Loucy (cell line): ENCODE measurements around the gene NIN.

Experiments
- EZH2phosphoT487 ChIP-seq: fragments of 200-600 bp; IDR thresholded peaks from 2 replicates; pipeline ENCODE4 v1.6.1; 2018; ENCODE audit warnings: antibody characterized with exemption, mild to moderate bottlenecking, moderate library complexity, borderline replicate concordance
- TF ChIP-seq, protein P1 (sequence below): fragments of 200-600 bp; sonication (generic); conservative IDR thresholded peaks from 2 replicates; pipeline ENCODE4 v1.5.1; 2014; ENCODE audit warnings: mild to moderate bottlenecking, antibody characterized with exemption, low read length

DNA sequence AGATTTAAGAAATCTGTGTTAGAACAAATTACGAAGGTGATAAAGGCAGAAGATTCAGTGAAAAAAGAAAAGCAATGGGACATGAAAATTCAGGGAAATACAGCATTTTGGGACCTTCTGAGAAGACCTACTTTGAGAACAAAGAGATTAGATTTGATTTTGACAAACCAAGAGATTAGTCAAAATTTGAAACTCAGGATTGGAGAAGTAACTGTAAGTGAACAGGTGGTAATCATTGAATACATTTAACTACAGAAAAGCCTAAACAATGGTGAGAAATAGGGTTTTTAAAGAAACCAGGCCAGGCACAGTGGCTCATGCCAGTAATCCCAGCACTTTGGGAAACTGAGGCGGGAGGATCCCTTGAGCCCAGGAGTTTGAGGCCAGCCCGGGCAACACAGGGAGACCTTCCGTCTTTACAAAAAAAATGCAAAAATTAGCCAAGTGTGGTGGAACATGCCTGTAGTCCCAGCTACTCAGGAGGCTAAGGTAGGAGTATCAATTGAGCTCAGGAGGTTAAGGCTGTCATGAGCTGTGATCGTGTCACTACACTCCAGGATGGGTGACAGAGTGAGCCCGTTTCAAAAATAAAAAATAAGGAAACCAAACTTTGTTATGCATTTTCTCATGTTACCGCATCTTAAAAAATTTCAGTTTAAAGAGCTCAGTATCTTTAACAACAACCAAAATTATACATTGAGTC is 154.0 kb downstream of the NIN start:
- TF ChIP-seq, protein P1, sequence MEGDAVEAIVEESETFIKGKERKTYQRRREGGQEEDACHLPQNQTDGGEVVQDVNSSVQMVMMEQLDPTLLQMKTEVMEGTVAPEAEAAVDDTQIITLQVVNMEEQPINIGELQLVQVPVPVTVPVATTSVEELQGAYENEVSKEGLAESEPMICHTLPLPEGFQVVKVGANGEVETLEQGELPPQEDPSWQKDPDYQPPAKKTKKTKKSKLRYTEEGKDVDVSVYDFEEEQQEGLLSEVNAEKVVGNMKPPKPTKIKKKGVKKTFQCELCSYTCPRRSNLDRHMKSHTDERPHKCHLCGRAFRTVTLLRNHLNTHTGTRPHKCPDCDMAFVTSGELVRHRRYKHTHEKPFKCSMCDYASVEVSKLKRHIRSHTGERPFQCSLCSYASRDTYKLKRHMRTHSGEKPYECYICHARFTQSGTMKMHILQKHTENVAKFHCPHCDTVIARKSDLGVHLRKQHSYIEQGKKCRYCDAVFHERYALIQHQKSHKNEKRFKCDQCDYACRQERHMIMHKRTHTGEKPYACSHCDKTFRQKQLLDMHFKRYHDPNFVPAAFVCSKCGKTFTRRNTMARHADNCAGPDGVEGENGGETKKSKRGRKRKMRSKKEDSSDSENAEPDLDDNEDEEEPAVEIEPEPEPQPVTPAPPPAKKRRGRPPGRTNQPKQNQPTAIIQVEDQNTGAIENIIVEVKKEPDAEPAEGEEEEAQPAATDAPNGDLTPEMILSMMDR, result no peak
- TF ChIP-seq EZH2phosphoT487, result no peak
